ENCODE results near the gene SEPTIN5. TPM values are rescaled to one million over a fixed set of nuclear protein-coding genes. Genes with fewer than 3 reads are reported as not detected.

SEPTIN5 gene
- polyA plus RNA-seq, 1 experiment: 13.1 TPM

DNA sequence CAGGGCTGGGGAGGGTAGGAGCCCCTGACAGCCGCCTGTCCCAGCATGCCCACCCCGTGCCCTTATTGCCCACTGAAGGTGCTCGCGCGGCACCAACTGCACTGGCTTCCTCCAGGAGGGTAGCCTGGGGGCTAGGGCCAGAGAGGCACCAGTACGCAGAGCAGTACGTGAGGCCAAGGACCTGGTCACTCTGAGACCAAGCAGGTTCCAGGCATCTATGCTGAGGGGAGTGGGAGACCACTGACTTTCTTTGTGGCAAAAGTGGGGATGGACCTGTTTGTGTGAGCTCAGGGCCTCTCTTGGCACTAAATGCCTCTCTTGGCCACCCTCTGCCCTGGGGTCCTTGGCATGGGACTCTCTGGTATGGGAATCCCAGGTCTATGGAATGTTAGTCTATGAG lies 19.9 kb downstream of the SEPTIN5 start:
- no peaks in the 10 kb centered on the region for H3K27me3 ChIP-seq (ENCODE audit: control insufficient read depth, insufficient read depth, low read length)
- no peak overlapping the region for H3K27ac ChIP-seq (ENCODE audit: low read depth, low read length)
- ChIA-PET CTCF (interaction anchor here (6.6 kb wide), 1 partner anchor 177 kb away, joined by 133 read pairs; no protein-coding TSS in a partner anchor), POLR2A (no interaction called here)
- TF ChIP-seq, protein P1, sequence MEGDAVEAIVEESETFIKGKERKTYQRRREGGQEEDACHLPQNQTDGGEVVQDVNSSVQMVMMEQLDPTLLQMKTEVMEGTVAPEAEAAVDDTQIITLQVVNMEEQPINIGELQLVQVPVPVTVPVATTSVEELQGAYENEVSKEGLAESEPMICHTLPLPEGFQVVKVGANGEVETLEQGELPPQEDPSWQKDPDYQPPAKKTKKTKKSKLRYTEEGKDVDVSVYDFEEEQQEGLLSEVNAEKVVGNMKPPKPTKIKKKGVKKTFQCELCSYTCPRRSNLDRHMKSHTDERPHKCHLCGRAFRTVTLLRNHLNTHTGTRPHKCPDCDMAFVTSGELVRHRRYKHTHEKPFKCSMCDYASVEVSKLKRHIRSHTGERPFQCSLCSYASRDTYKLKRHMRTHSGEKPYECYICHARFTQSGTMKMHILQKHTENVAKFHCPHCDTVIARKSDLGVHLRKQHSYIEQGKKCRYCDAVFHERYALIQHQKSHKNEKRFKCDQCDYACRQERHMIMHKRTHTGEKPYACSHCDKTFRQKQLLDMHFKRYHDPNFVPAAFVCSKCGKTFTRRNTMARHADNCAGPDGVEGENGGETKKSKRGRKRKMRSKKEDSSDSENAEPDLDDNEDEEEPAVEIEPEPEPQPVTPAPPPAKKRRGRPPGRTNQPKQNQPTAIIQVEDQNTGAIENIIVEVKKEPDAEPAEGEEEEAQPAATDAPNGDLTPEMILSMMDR (IDR thresholded peaks at IDR 0.05; ENCODE audit: low read depth, low read length): no peak
- H3K9me3 ChIP-seq (ENCODE audit: control insufficient read depth, insufficient read depth, low read length): no peaks in the 10 kb centered on the region
- no peak overlapping the region for H3K4me3 ChIP-seq (ENCODE audit: low read depth, low read length)
- no peak for DNase-seq (ENCODE audit: low read depth, low spot score)

DNA sequence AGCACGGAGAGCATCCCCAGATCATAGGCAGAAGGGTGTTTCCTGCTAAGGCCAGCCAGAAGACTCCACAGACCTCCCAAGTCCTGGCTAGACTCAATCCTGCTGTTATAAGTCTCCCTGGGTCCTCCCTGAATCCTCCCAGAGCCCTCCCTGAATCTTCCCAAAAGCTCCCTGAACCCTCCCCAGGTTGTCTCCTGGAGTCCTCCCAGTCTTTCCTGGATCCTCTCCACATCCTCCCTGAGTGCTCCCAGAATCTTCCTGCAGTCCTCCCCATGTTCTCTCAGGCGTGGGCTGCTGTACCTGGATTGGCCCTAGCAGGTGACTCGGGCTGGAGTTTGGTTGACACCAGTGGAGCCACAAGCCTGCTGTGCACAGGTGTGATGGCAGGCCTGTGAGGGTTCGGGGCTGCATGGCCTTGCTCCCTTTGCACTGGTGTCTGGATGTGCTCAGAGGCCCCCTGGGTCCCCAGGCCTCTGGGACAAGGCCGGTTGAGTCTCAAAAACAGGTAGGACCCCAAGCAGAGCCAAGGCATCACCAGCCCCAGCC lies 20.6 kb downstream of the SEPTIN5 start:
- TF ChIP-seq, protein P1 (IDR thresholded peaks at IDR 0.05; ENCODE audit: low read depth, low read length): no peak
- POLR2A ChIA-PET: no interaction called here

DNA sequence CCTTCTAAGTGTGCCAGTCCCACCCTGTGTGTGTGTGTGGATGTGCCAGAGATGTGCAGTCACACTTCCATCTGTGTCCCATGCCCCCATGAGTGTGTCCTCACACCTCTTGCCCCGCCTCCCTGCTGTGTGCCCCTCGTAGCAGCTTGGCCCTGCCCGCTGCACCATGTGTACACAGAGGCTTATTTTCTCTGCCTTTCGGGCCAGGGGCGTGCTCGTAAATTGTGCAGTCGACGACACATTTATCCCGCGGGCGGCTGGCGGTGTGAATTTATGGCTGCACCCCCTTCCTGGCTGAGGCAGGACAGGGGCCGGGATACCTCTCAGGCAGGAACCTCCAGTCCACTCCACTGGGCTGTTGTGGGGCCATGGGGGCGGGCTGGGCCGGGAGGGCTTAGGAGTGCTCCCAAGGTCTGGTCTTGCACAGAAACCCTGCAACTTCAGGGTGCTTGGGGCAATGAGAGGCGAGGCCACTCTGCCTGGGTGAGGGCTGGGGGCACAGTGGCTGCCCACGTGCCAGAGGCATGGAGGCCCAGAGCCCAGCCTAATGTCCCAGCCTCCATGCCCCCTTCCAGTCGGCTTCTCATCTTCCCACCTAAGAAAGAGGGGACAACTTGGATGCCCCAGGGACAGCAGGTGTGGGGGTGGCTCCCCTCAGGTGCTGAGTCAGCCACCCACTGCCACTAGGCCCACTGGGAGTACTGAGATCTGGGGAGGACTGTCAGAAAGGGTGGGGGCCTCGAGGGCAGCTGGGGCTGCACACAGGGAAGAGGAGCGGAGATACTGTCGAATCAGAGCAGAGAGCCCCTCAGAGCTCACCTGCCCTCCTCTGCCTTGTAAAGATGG lies 21.6 kb downstream of the SEPTIN5 start:
- Histone ChIP-seq H3K27me3 (ENCODE audit: control insufficient read depth, insufficient read depth, low read length) (peaks cover 2% of the 10 kb centered on the region), H3K27ac (ENCODE audit: low read depth, low read length) (no peak overlapping the region), H3K9me3 (ENCODE audit: control insufficient read depth, insufficient read depth, low read length) (no peaks in the 10 kb centered on the region; the same call in 1 of the 2 replicates), H3K4me3 (ENCODE audit: low read depth, low read length) (no peak overlapping the region)
- no peak for DNase-seq (ENCODE audit: low read depth, low spot score)
- ChIA-PET POLR2A (no interaction called here), CTCF (interaction anchor here (0.5 kb wide), 1 partner anchor 162 kb away, joined by 4 read pairs; no protein-coding TSS in a partner anchor)
- TF ChIP-seq, protein P1 (IDR thresholded peaks at IDR 0.05; ENCODE audit: low read depth, low read length): no peak

More for the DNA sequence above, 20.6 kb downstream of the SEPTIN5 start:
- CTCF ChIA-PET: interaction anchor here (6.6 kb wide), 1 partner anchor 176 kb away, joined by 133 read pairs; no protein-coding TSS in a partner anchor
- H3K27me3 ChIP-seq (ENCODE audit: control insufficient read depth, insufficient read depth, low read length): peaks cover 2% of the 10 kb centered on the region
- DNase-seq (ENCODE audit: low read depth, low spot score): no peak
- H3K4me3 ChIP-seq (ENCODE audit: low read depth, low read length): no peak overlapping the region
- no peak overlapping the region for H3K27ac ChIP-seq (ENCODE audit: low read depth, low read length)
- H3K9me3 ChIP-seq (ENCODE audit: control insufficient read depth, insufficient read depth, low read length): no peaks in the 10 kb centered on the region

DNA sequence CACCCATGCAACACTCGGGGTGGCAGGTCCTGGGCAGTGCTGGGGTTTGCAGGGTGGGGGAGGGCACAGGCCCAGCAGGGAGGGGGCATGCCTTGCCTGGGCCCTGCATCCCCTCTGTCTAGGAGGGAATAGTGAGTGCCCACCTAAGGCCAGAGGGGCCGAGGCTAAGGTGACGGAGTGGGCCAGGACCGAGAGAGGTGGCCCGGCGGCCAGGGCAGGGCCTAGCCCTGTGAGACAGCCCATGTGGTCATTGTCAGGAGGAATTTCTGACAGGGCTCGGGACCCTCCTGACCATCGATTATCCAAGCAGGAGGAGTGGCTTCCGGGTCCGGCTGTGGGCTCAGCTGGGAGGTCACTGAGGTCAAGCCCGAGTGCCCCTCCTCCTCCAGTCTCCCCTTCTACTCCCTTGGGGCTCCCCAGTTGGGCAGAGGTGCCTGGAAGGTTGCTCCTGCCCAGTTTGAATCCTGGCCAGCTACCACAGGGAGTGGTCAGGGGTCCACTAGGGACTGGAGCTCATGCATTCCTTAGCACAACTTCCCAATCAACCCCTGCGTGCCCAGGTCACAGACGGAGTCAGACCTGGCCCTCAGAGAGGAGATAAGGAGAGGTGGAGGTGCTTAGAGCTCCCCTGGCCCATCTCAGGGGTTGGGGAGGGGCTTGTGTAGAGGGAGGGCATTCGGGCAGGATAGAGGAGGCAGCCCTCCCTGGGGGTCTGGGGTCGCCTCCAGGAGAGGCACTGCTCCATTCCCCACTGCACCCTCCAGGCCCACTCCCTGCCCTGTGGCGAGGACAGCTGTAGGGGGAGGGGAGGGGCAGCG lies 23.8 kb downstream of the SEPTIN5 start:
- Histone ChIP-seq H3K4me3 (ENCODE audit: low read depth, low read length) (no peak overlapping the region), H3K27ac (ENCODE audit: low read depth, low read length) (no peak overlapping the region), H3K27me3 (ENCODE audit: control insufficient read depth, insufficient read depth, low read length) (peaks cover 5% of the 10 kb centered on the region), H3K9me3 (ENCODE audit: control insufficient read depth, insufficient read depth, low read length) (no peaks in the 10 kb centered on the region; the same call in 1 of the 2 replicates)
- TF ChIP-seq, protein P1 (IDR thresholded peaks at IDR 0.05; ENCODE audit: low read depth, low read length): no peak
- ChIA-PET CTCF (interaction anchor here (1.5 kb wide), 1 partner anchor 8 kb away, joined by 3 read pairs; no protein-coding TSS in a partner anchor), POLR2A (no interaction called here)
- no peak for DNase-seq (ENCODE audit: low read depth, low spot score)

Data from AG04450 (cell line).